Measurements from ENCODE around the gene WRAP53. TPM values are rescaled to one million over a fixed set of nuclear protein-coding genes. Genes with fewer than 3 reads are reported as not detected.

The WRAP53 gene
- total and polyA plus RNA-seq, 8 donors: 2.0 to 13.5 (median 4.1) TPM

GRCh38 chr17:7652388-7653356 lies 35.6 kb upstream of the WRAP53 start:
- intact Hi-C loops (cut with DNase I): no loop called here
- Histone ChIP-seq H3K4me3 (no peak overlapping the region), H3K27ac (no peak overlapping the region), H3K27me3 (no peaks in the 10 kb centered on the region), H3K9me3 (no peaks in the 10 kb centered on the region), H3K4me1 (peaks cover 4 to 12% (median 10%) of the 10 kb centered on the region in 3 donors), H3K36me3 (no peaks in the 10 kb centered on the region)
- no peak for TF ChIP-seq CTCF (IDR thresholded peaks at IDR 0.05)
- 66 to 68% methylated on average over 12 of the region's 12 CpGs for WGBS, 2 donors
- DNase-seq (no peak), FAIRE-seq (no peak), ATAC-seq (no peak)

GRCh38 chr17:7654832-7655540 lies 33.3 kb upstream of the WRAP53 start:
- WGBS, 2 donors: 80 to 86% methylated on average over 16 of the region's 16 CpGs
- no peaks in the 10 kb centered on the region for H3K36me3 ChIP-seq
- no peak for DNase-seq
- intact Hi-C loops (cut with DNase I): no loop called here
- H3K9me3 ChIP-seq: no peaks in the 10 kb centered on the region
- H3K27ac ChIP-seq: no peak overlapping the region
- H3K27me3 ChIP-seq: no peaks in the 10 kb centered on the region
- peaks cover 4 to 12% (median 10%) of the 10 kb centered on the region in 3 donors for H3K4me1 ChIP-seq
- ATAC-seq: no peak
- TF ChIP-seq CTCF (IDR thresholded peaks at IDR 0.05): no peak
- no peak overlapping the region for H3K4me3 ChIP-seq
- no peak for FAIRE-seq

- H3K27ac ChIP-seq: no peak overlapping the region
- H3K36me3 ChIP-seq: no peaks in the 10 kb centered on the region
- H3K27me3 ChIP-seq: no peaks in the 10 kb centered on the region
- H3K4me3 ChIP-seq: no peak overlapping the region
- TF ChIP-seq CTCF (IDR thresholded peaks at IDR 0.05): no peak
- ATAC-seq: no peak
- 90 to 93% methylated on average over 17 of the region's 17 CpGs for WGBS, 2 donors
- H3K9me3 ChIP-seq: no peaks in the 10 kb centered on the region
- no peak for FAIRE-seq
- DNase-seq: no peak
- intact Hi-C loops (cut with DNase I): no loop called here
- H3K4me1 ChIP-seq: peaks cover 4 to 12% (median 10%) of the 10 kb centered on the region in 3 donors
These were observed 32.8 kb upstream of the WRAP53 start for GRCh38 chr17:7655541-7655840.

DNA sequence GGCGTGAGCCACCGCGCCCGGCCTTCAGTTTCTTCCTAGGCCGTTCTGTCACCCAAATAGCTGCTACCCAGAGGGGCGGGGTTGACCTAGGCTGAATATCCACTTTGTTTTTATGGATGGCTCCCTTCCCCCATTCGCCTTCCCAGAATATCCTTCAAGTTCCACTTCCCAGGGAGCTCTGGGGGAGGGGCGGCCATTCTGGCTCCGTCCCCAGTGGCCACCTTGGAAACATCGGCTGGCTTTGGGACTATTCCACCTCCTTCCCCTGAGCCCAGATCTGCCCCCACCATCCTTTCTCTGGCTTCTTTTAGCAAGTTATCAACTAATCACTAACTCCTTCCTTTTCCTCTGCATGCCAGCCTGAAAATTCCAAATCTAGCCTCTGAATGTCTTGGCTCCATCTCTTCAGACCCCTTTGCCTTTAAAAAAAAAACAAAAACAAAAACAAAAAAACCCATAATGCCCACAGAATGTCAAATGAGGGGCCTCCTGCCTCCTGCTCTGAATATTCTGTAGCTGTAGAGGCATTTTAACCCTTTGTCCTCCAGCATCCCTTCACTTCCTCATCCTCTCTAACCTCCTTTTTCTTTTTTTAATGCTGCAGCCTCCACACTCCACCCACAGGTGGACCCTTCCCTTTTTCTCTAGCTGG lies 31.2 kb upstream of the WRAP53 start:
- peak in 2 of 6 donors; percentile 36 to 38 for DNase-seq
- WGBS, 2 donors: 54 to 62% methylated on average over 10 of the region's 10 CpGs

More for the DNA sequence above, 31.2 kb upstream of the WRAP53 start:
- FAIRE-seq: no peak
- Histone ChIP-seq H3K27me3 (no peaks in the 10 kb centered on the region), H3K4me1 (peaks cover 0 to 2% (median 0%) of the 10 kb centered on the region in 3 donors), H3K36me3 (no peaks in the 10 kb centered on the region), H3K9me3 (no peaks in the 10 kb centered on the region), H3K4me3 (no peak overlapping the region), H3K27ac (no peak overlapping the region)
- peak in 3 of 4 donors; percentile 25 to 59 (median 36) for ATAC-seq
- intact Hi-C loops (cut with DNase I): no loop called here
- no peak for TF ChIP-seq CTCF (IDR thresholded peaks at IDR 0.05)

Measured in pancreas (tissue), 10 donors.